Hematopoietic multipotent progenitor cell treated with erythropoietin and hydrocortisone succinate and interleukin-3 and kit ligand, for 15 days (in vitro differentiated cells): ENCODE results near the gene TOR3A.
A peak's percentile ranks its signal among the peaks of the same experiment; 100 is the strongest.
"Not testable (repeated sequence)": the region's sequence is repeated elsewhere in the genome, so short reads cannot be mapped to it uniquely, and the experiment has no call there.

Source experiments
- DNase-seq: peaks from one replicate; pipeline ENCODE4 v3.0.0-alpha.2; 2015; ENCODE audit warnings: low spot score

TOR3A gene

GRCh38 chr1:179108644-179109043 is 26.8 kb downstream of the TOR3A start:
- DNase-seq = no peak

DNA sequence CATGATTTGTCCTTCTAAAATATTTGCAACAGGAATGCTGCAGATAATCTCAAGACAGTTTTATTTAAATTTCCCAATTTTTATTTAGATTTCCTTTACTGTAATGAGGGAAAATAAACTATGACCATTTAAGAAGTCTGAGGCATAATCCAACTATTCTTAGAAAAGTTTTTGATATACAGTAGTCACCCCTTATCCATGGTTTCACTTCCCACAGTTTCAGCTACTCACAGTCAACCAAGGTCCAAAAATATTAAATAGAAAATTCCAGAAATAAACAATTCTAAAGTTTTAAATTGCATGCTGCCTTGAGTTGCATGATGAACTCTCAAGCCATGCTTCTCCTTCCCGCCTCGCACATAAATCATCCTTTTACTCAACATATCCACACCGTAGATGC is 33.3 kb downstream of the TOR3A start:
- no peak for DNase-seq

- DNase-seq = no peak
Measured at GRCh38 chr1:179119513-179119912, 37.6 kb downstream of the TOR3A start.

DNA sequence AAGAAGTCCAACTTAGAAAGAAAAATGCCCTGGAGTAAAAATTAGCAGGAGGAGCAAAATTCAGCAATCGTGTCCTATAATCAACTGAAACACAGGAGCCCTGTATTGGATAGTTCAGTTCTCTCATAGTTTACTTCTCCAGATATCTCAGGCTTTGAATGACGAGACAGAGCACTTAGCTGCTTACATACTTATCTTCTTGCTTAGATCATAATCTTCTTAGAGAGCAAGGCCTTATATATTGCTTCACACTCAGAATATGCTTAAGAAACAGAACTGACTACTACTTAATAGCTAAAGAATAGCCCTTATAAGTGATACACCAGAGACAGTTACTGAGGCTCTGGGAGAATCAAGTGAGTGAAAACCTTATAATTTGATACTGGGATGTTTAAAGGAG is 38.9 kb downstream of the TOR3A start:
- DNase-seq = no peak

DNA sequence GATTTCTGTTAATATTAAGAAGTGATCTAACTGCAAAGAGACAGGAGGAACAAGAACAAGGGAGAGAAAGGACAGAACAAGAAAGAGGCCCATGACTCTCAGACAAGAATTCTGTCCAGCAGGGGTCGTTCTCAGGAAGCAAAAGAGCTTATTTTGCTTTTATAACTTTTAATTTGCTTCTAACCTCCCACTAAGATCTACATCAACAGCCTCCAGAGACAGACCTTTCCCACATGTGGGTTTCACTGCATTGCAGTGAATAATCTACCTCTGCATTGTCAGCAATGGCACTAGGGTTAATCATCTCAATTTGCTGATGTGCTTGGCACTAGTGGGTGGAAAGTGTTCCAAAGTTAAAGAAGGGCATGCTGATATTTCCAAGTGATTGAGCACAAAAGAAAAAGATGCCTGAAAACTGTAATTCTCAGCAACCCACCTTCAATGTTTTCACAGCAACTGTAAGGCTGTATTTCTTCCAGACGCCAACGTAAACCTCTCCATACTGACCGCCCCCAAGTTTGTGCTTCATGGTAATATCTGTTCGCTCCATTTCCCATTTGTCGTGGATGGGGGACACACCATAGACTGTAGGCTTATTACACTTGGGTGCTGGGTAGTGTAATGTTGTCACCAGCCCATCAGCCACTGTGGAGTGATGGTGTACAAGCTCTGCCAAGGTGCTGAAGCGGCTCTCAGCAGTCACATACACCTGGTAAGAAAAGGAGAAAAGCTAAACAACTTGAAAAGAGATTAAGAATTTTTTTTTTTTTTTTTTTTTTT is 39.5 kb downstream of the TOR3A start:
- DNase-seq = peak; percentile 49

DNA sequence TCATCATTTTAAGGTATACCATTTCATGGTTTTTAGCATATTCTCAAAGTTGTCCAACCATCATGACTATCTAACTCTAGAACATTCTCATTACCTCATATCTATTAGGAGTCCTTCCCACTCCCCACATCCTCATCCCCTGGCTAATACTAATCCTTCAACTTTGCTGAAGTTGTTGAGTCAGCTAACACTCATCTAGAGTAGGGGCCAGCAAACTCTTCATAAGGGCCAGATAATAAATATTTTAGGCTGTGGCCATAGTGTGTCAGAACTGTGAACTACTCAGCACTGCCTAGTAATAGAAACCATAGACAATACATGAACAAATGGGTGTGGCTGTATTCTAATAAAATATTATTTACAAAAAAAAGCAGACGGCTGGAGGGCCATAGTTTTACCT is 43.0 kb downstream of the TOR3A start:
- no peak for DNase-seq

DNA sequence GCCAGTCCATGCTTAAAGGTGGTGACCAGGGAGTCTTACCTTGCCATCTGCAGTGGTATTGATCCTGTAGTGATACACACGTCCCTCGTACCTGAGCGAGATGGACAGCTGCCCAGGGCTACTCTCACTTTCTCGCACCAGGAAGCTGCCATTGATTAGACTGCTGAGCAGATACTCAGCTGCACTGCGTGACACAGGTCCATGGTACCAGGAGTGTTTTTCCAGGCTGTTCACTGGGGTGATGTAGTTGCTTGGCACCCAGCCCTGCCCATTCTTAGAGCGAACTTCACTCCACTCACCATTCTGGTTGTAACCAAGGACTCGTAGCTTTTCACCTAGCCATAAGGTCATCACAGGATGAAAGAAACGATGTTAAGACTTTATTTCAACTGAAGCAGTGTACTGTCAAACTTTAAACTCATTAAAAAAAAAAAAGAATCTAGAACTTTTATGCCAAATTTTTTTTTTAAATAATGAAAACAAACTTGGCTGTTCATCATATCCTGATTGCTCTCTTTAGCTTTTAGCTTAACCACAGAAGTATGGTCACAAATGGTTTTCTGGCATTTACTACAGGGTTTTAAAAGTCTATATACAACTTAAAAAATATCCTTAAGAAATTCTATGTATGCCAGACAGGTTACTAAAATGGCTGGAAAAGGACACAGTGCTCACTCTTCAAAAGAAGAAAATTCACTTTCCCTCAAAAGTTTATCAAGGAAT is 44.6 kb downstream of the TOR3A start:
- DNase-seq = no peak

DNA sequence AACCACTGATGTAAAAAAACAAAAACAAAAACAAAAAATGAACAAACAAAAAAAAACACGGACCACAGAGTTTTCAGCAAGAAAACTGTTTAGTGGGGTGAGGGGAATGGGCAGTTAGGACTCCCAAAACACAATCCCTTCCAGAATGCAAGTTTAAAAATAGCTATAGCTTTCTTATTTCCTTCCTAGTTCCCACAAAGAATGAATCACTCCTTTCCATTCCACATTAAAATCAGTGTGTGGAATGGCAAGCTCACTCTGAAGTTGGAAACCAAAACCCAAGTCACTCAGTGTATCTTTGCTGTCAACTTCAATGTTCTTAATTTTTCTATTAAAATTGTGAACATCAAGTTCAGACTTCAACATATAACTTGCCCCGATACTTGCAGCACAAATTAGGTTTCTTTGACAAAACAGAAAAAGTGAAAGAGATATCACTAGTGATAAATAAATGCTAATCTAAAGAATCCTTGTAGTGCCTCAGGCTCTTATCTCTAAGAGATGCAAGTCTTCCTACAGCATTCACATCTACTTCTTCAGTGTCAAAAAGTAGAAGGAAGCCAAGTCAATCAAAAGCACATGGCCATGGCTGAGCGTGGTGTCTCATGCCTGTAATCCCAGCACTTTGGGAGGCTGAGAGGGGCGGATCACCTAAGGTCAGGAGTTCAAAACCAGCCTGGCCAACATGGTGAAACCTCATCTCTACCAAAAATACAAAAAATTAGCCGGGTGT is 45.5 kb downstream of the TOR3A start:
- DNase-seq = no peak

DNA sequence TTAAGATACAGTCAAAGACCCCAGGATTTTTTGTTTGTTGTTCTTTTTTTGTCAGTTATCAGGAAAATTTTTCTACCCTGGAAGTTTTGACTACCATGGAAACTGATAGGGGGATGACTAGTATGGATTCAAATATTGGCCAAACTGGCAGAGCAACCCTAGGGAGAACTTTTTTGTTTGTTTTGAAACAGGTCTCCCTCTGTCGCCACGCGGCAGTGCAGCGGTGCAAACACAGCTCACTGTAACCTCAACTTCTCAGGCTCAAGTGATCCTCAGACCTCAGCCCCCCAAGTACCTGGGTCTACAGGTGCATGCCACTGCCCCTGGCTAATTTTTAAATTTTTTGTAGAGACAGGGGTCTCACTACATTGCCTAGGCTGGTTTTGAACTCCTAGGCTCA is 46.6 kb downstream of the TOR3A start:
- no peak for DNase-seq

DNA sequence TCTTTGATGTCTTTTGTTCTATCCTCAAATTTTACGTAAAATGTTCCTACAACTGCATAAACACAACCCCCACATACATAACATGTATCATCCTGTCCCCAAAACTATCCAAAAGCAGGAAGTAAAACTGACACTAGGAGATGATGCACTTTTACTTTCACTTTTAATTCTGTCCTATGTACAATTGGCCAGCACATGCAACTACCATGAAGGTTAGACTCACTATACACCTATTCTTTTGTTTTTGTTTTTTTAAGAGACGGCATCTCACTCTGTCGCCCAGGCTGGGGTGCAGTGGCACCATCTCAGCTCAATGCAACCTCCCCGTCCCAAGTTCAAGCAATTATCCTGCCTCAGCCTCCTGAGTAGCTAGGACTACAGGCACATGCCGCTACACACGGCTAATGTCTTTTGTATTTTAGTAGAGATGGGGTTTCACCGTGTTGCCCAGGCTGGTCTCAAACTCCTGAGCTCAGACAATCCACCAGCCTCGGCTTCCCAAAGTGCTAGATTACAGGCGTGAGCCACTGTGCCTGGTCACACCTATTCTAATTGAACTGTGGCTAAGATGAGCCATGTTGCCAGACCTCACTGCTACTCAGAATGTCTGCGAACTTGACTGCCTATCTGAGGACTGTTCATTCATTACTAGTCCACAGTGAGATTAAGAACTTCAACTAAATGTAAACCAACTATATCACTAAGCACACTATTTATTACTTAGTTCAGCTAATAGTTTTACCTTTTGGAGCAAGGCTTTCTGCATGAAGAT is 48.0 kb downstream of the TOR3A start:
- DNase-seq = peak; percentile 67

DNA sequence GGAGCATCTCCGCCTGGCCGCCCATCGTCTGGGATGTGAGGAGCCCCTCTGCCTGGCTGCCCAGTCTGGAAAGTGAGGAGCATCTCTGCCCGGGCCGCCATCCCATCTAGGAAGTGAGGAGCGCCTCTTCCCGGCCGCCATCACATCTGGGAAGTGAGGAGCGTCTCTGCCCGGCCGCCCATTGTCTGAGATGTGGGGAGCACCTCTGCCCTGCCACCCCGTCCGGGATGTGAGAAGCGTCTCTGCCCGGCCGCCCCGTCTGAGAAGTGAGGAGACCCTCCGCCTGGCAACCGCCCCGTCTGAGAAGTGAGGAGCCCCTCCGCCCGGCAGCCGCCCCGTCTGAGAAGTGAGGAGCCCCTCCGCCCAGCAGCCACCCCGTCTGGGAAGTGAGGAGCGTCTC is 53.3 kb downstream of the TOR3A start:
- not testable (repeated sequence) for DNase-seq

GRCh38 chr1:179135707-179136106 is 53.8 kb downstream of the TOR3A start:
- DNase-seq = not testable (repeated sequence)

- DNase-seq = no peak
Measured at GRCh38 chr1:179137617-179138255, 55.9 kb downstream of the TOR3A start.

GRCh38 chr1:179138755-179139154 is 56.9 kb downstream of the TOR3A start:
- not testable (repeated sequence) for DNase-seq

GRCh38 chr1:179141592-179142251 is 59.9 kb downstream of the TOR3A start:
- DNase-seq = no peak

DNA sequence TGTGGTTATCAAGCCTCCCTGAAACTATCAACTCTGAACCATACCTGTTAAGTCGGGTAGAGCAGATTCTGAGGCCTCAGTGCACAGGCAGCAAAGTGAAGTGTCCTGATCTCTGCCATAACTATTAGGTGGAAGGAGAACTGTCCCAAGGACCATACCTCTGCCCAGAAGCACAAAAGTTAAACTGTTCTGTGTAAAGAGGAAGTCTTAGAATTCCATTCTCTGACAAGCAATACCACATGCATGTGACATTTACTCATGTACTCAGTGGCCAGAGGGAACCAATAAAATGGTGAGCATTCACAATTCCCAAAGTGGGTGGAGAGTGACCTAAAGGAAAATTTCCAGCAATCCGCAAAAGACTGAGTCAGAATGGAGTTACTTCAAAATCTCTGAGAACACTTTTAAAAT is 61.0 kb downstream of the TOR3A start:
- no peak for DNase-seq

DNA sequence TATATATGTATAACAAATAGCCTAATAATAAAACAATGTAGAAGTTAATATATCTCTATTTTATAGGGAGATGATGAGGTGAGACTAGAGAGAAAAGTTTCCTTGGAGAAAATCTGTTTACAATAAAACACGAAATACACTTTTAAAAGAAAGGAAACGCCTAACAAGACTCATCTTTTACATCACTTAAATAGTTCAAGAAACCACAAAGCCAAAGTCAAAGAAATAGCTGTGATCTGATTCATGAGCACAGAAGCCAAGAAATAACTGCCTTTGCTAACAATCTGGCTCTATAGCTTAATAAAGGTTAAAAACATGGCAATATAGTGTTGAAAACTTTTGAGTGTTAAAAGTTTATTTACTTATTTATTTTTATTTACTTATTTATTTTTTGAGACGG is 61.5 kb downstream of the TOR3A start:
- no peak for DNase-seq

GRCh38 chr1:179144626-179145025 is 62.8 kb downstream of the TOR3A start:
- DNase-seq = no peak

DNA sequence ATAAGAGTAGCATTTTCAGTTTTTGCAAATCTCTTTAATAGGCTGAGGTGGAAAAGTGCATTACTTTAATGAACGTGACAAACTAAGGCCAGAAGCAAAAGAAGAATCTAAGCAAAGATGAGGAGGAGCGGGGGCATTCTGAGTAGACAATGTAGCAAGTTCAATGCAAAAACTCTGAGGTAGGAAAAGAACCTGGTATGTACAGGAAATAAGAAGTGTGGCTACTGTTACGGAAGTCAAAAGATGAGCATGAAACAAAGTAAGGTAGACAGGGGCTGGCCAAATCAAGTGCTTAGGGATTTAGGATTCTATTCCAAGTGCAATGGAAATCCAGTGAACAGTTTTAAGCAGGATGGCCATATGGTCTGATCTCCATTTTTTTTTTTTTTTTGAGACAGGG is 63.7 kb downstream of the TOR3A start:
- no peak for DNase-seq
